Panc1 (cell line): ENCODE data around the gene TRABD2A. TPM values are rescaled to one million over a fixed set of nuclear protein-coding genes. Genes with fewer than 3 reads are reported as not detected.

Experiments used
- ATAC-seq: fragments of 200-7000 bp; cut with Tn5 transposase; 2 replicates; pipeline ENCODE4 v1.9.1; 2020; ENCODE audit warnings: mild to moderate bottlenecking, moderate library complexity
- BruUV-seq: library from RNA; stranded (reverse); fragments of 400-500 nt; replicated peaks from 2 replicates; lab custom pipeline; 2021; lab: Mats Ljungman, UMichigan
- CTCF ChIA-PET: fragments of 300-600 bp; sonication (Branson Sonifier 250); formaldehyde crosslinking; loops from one replicate; lab custom pipeline; 2022; ENCODE audit warnings: antibody characterized with exemption; lab: Charles Lee
- POLR2A ChIA-PET: fragments of 300-600 bp; sonication (Branson Sonifier 250); formaldehyde crosslinking; loops from one replicate; lab custom pipeline; 2022; ENCODE audit warnings: antibody characterized with exemption; lab: Charles Lee
- DNase-seq: peaks from one replicate; pipeline ENCODE4 v3.0.0-alpha.2; 2010; ENCODE audit warnings: low read depth, low spot score
- H3K27ac ChIP-seq: 2 replicates; pipeline ENCODE4 v1.5.1; 2011; ENCODE audit warnings: mild to moderate bottlenecking, low read length, inconsistent platforms
- H3K27me3 ChIP-seq: fragments of 200-500 bp; sonication (Bioruptor generic); 2 replicates; pipeline ENCODE4 v1.6.0; 2014; ENCODE audit warnings: low read length, inconsistent platforms; ENCODE audit not compliant: control insufficient read depth, insufficient read depth
- H3K36me3 ChIP-seq: fragments of 200-500 bp; sonication (Bioruptor generic); 2 replicates; pipeline ENCODE4 v1.5.1; 2014; ENCODE audit warnings: inconsistent platforms, mild to moderate bottlenecking, low read length, moderate library complexity; ENCODE audit not compliant: control insufficient read depth, insufficient read depth
- H3K4me1 ChIP-seq: 2 replicates; pipeline ENCODE4 v1.5.1; 2011; ENCODE audit warnings: inconsistent platforms, mild to moderate bottlenecking, low read length, moderate library complexity; ENCODE audit not compliant: control insufficient read depth, insufficient read depth
- H3K4me3 ChIP-seq, 2 experiments: 2 replicates each; pipeline ENCODE4 v1.5.1; 2011 to 2012; ENCODE audit warnings: low read depth in 2 of 2, low read length in 2 of 2, mild to moderate bottlenecking in 2 of 2, inconsistent platforms in 1 of 2, moderate library complexity in 1 of 2
- H3K9me3 ChIP-seq: fragments of 200-500 bp; sonication (Bioruptor generic); 2 replicates; pipeline ENCODE4 v1.5.1; 2014; ENCODE audit warnings: low read depth, mild to moderate bottlenecking, inconsistent platforms, low read length, moderate library complexity; ENCODE audit not compliant: control insufficient read depth, insufficient read depth
- CTCF ChIP-seq: fragments of 450-650 bp; IDR thresholded peaks from 2 replicates; pipeline ENCODE4 v1.5.1; 2017; ENCODE audit warnings: mild to moderate bottlenecking
- POLR2AphosphoS5 ChIP-seq: IDR thresholded peaks from 2 replicates; pipeline ENCODE4 v1.6.1; 2012; ENCODE audit warnings: mild to moderate bottlenecking, low read depth, low read length, moderate library complexity
- SIN3A ChIP-seq: IDR thresholded peaks from 2 replicates; pipeline ENCODE4 v1.6.1; 2012; ENCODE audit warnings: low read depth, mild to moderate bottlenecking, low read length, moderate library complexity, borderline replicate concordance; ENCODE audit not compliant: insufficient read depth
- TCF7L2 ChIP-seq: IDR thresholded peaks from 2 replicates; pipeline ENCODE4 v1.6.1; 2011; ENCODE audit warnings: mild to moderate bottlenecking, low read depth, low read length, inconsistent platforms
- in situ Hi-C: cut with HindIII; loops from 2 replicates; pipeline ENCODE4 v1.10.0; 2016; ENCODE audit warnings: low sequenced_read_pairs, low pct_unique_long_range_greater_than_20kb
- intact Hi-C: fragments of 100-400 bp; cut with micrococcal nuclease; formaldehyde crosslinking; loops from one replicate; pipeline ENCODE4 v1.10.0; 2022; ENCODE audit not compliant: unreplicated experiment
- total RNA-seq: library from RNA; stranded (reverse); gene quantifications from one replicate; pipeline ENCODE4 v1.2.1, GENCODE V29; 2021; ENCODE audit not compliant: unreplicated experiment
- TF ChIP-seq, protein P1 (sequence below), 2 experiments: IDR thresholded peaks; 2 replicates each; pipeline ENCODE4 v1.6.1; 2011 to 2012; ENCODE audit warnings: low read depth in 2 of 2, control low read depth in 1 of 2, low read length in 1 of 2, mild to moderate bottlenecking in 1 of 2, moderate library complexity in 1 of 2; ENCODE audit not compliant: insufficient read depth in 1 of 2

The TRABD2A gene
- total RNA-seq, 1 experiment from 2014 or later: 1.7 TPM

GRCh38 chr2:84925724-84926376 lies 45.0 kb upstream of the TRABD2A start:
- H3K27me3 ChIP-seq: no peaks in the 10 kb centered on the region
- peak overlapping the region; percentile 60 for H3K27ac ChIP-seq
- in situ Hi-C loops: no loop called here
- H3K36me3 ChIP-seq: no peaks in the 10 kb centered on the region
- ChIA-PET CTCF (interaction anchor here (0.6 to 1.7 kb wide), 16 partner anchors 13 to 236 kb away, joined by 3 to 9 read pairs (median 4); partner anchors contain the start of gene KCMF1), POLR2A (interaction anchor here (0.8 to 1.5 kb wide), 5 partner anchors 12 to 330 kb away, joined by 3 to 4 read pairs (median 4); partner anchors contain the start of gene KCMF1)
- intact Hi-C loops: loop anchor here (5.0 kb wide), 1 partner anchor 429 kb away; no protein-coding TSS in a partner anchor
- peak overlapping the region; percentile 62 to 79 for H3K4me3 ChIP-seq
- no peaks in the 10 kb centered on the region for H3K9me3 ChIP-seq
- TF ChIP-seq TCF7L2: 0 out of 2 replicates have a peak, but pooled peaks have one; percentile 27
- TF ChIP-seq CTCF: peak; percentile 100
- TF ChIP-seq POLR2AphosphoS5: peak; percentile 79
- TF ChIP-seq, protein P1, sequence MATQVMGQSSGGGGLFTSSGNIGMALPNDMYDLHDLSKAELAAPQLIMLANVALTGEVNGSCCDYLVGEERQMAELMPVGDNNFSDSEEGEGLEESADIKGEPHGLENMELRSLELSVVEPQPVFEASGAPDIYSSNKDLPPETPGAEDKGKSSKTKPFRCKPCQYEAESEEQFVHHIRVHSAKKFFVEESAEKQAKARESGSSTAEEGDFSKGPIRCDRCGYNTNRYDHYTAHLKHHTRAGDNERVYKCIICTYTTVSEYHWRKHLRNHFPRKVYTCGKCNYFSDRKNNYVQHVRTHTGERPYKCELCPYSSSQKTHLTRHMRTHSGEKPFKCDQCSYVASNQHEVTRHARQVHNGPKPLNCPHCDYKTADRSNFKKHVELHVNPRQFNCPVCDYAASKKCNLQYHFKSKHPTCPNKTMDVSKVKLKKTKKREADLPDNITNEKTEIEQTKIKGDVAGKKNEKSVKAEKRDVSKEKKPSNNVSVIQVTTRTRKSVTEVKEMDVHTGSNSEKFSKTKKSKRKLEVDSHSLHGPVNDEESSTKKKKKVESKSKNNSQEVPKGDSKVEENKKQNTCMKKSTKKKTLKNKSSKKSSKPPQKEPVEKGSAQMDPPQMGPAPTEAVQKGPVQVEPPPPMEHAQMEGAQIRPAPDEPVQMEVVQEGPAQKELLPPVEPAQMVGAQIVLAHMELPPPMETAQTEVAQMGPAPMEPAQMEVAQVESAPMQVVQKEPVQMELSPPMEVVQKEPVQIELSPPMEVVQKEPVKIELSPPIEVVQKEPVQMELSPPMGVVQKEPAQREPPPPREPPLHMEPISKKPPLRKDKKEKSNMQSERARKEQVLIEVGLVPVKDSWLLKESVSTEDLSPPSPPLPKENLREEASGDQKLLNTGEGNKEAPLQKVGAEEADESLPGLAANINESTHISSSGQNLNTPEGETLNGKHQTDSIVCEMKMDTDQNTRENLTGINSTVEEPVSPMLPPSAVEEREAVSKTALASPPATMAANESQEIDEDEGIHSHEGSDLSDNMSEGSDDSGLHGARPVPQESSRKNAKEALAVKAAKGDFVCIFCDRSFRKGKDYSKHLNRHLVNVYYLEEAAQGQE (IDR thresholded peaks at IDR 0.05; ENCODE audit: insufficient read depth in 1 of 2, low read depth in 2 of 2, low read length in 1 of 2): peak in 1 of 2 experiments; percentile 68; a peak in 1 of 4 replicates
- peak; percentile 77; the same call in 1 of the 2 replicates for TF ChIP-seq SIN3A
- peaks cover 17% of the 10 kb centered on the region for H3K4me1 ChIP-seq
- BruUV-seq: no TSS peak
- DNase-seq: peak; percentile 97
- peak; percentile 91 for ATAC-seq

DNA sequence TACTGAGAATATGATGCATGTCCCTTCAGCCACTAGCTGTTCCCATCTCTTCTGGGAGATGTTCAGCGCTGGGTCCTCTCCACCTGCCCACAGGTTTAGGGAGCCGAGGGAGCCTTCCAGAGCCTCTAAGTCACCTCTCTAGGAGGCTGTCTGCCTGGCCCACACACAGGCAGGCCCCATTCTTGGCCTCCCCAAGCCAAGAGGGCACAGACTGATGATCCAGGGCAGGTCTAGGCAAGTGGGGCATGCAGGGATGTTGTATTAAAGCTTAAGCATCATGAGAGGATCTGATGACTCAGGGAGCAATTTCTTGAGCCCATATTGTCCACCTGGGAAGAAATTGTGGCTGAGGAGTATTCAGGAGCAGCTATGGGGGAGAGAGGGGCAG lies 44.4 kb upstream of the TRABD2A start:
- TF ChIP-seq SIN3A: no peak
- intact Hi-C loops (loop anchor here (5.0 kb wide), 1 partner anchor 428 kb away; no protein-coding TSS in a partner anchor), in situ Hi-C loops (no loop called here)
- DNase-seq (no peak), ATAC-seq (peak; percentile 1)
- ChIA-PET POLR2A (interaction anchor here (0.9 to 1.3 kb wide), 2 partner anchors 13 to 46 kb away, joined by 3 to 4 read pairs; partner anchors contain the start of gene KCMF1), CTCF (interaction anchor here (0.6 to 1.7 kb wide), 10 partner anchors 13 to 92 kb away, joined by 3 to 8 read pairs (median 4); partner anchors contain the start of gene KCMF1)
- Histone ChIP-seq H3K4me3 (peak overlapping the region; percentile 62 to 79), H3K27me3 (no peaks in the 10 kb centered on the region), H3K36me3 (no peaks in the 10 kb centered on the region), H3K4me1 (peaks cover 20% of the 10 kb centered on the region), H3K27ac (peak overlapping the region; percentile 46), H3K9me3 (no peaks in the 10 kb centered on the region)
- BruUV-seq: no TSS peak
